MM.1S (cell line): Measurements from ENCODE around the gene CRAT.

Experiments used
- DNase-seq: peaks from one replicate; pipeline ENCODE4 v3.0.0-alpha.2; 2015
- H2AFZ ChIP-seq: fragments of 300-600 bp; sonication (generic); 2 replicates; pipeline ENCODE4 v1.6.0; 2016; ENCODE audit warnings: antibody characterized with exemption, low read length
- H3F3A ChIP-seq: fragments of 300-600 bp; sonication (generic); 2 replicates; pipeline ENCODE4 v1.6.1; 2016; ENCODE audit warnings: mild to moderate bottlenecking, antibody characterized with exemption, low read length, moderate library complexity, mixed read lengths; ENCODE audit not compliant: insufficient read depth
- H3K27ac ChIP-seq: fragments of 300-600 bp; sonication (generic); 2 replicates; pipeline ENCODE4 v1.5.1; 2016; ENCODE audit warnings: mild to moderate bottlenecking, low read length
- H3K27me3 ChIP-seq: fragments of 300-600 bp; sonication (generic); replicated peaks from 2 replicates; pipeline ENCODE4 v1.6.0; 2016; ENCODE audit warnings: low read length; ENCODE audit not compliant: insufficient read depth
- H3K36me3 ChIP-seq: fragments of 300-600 bp; sonication (generic); replicated peaks from 2 replicates; pipeline ENCODE4 v1.6.1; 2016; ENCODE audit warnings: mild to moderate bottlenecking, low read length, mixed read lengths; ENCODE audit not compliant: insufficient read depth
- H3K4me1 ChIP-seq: fragments of 300-600 bp; sonication (generic); 2 replicates; pipeline ENCODE4 v1.6.1; 2016; ENCODE audit warnings: low read length, mixed read lengths
- H3K4me2 ChIP-seq: fragments of 300-600 bp; sonication (generic); 2 replicates; pipeline ENCODE4 v1.6.0; 2016; ENCODE audit warnings: low read depth, low read length
- H3K4me3 ChIP-seq: fragments of 300-600 bp; sonication (generic); 2 replicates; pipeline ENCODE4 v1.5.1; 2016; ENCODE audit warnings: low read length, mixed read lengths
- H3K79me2 ChIP-seq: fragments of 300-600 bp; sonication (generic); 2 replicates; pipeline ENCODE4 v1.6.1; 2016; ENCODE audit warnings: mixed run types, low read length, mixed read lengths
- H3K9ac ChIP-seq: fragments of 300-600 bp; sonication (generic); 2 replicates; pipeline ENCODE4 v1.6.1; 2016; ENCODE audit warnings: low read length, mixed read lengths
- H3K9me2 ChIP-seq: fragments of 300-600 bp; sonication (generic); replicated peaks from 2 replicates; pipeline ENCODE4 v1.6.1; 2016; ENCODE audit warnings: mild to moderate bottlenecking, low read length, mixed read lengths; ENCODE audit not compliant: insufficient read depth
- H3K9me3 ChIP-seq: fragments of 300-600 bp; sonication (generic); replicated peaks from 2 replicates; pipeline ENCODE4 v1.6.1; 2016; ENCODE audit warnings: mild to moderate bottlenecking, low read length, mixed read lengths; ENCODE audit not compliant: insufficient read depth
- H4K20me1 ChIP-seq: fragments of 300-600 bp; sonication (generic); 2 replicates; pipeline ENCODE4 v1.6.1; 2016; ENCODE audit warnings: mild to moderate bottlenecking, low read length, moderate library complexity, mixed read lengths; ENCODE audit not compliant: insufficient read depth
- EZH2 ChIP-seq: fragments of 300-600 bp; sonication (generic); optimal IDR thresholded peaks from 2 replicates; pipeline ENCODE3; 2017; ENCODE audit warnings: low read depth, mild to moderate bottlenecking, antibody characterized with exemption, low read length, mixed read lengths
- EZH2phosphoT487 ChIP-seq: fragments of 300-600 bp; sonication (generic); IDR thresholded peaks from 2 replicates; pipeline ENCODE4 v1.6.1; 2018; ENCODE audit warnings: antibody characterized with exemption, low read length
- TF ChIP-seq, protein P1 (sequence below): fragments of 300-600 bp; sonication (generic); IDR thresholded peaks from 2 replicates; pipeline ENCODE4 v1.5.1; 2016; ENCODE audit warnings: antibody characterized with exemption, low read length, mixed read lengths

Gene CRAT

DNA sequence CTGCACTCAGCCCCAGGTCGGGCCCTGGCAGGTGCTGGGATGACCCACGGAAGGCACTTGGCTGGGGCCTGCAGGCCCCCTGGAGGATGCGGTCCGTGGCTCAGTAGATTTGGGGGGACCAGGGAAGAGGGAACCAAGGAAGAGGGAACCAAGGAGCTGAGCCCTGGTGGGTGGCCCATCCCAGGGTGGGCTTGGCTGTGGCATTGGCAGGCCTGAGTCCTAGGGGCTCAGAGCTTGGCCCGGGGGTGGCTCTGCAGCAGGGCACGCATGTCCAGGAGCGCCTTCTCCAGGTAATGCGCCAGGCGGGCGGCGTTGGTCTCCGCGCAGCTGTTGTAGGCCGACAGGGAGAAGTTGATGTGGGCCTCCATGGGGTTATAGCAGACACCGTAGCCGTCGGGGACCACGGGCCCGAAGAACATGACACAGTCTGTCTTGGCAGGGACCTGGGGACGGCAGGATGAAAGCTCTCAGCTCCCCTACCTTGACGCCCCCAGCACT, 15.4 kb downstream of the CRAT start:
- DNase-seq: no peak
- Histone ChIP-seq H3K4me2 (no peak overlapping the region), H3K9ac (no peak overlapping the region), H2AFZ (no peak overlapping the region), H3K79me2 (no peaks in the 10 kb centered on the region), H3K9me3 (no peaks in the 10 kb centered on the region), H3K9me2 (no peaks in the 10 kb centered on the region), H3F3A (no peaks in the 10 kb centered on the region), H3K36me3 (no peaks in the 10 kb centered on the region), H4K20me1 (no peaks in the 10 kb centered on the region), H3K4me1 (no peaks in the 10 kb centered on the region), H3K27me3 (no peaks in the 10 kb centered on the region), H3K27ac (no peak overlapping the region), H3K4me3 (no peak overlapping the region)
- TF ChIP-seq EZH2 (no peak), EZH2phosphoT487 (no peak)
- TF ChIP-seq, protein P1, sequence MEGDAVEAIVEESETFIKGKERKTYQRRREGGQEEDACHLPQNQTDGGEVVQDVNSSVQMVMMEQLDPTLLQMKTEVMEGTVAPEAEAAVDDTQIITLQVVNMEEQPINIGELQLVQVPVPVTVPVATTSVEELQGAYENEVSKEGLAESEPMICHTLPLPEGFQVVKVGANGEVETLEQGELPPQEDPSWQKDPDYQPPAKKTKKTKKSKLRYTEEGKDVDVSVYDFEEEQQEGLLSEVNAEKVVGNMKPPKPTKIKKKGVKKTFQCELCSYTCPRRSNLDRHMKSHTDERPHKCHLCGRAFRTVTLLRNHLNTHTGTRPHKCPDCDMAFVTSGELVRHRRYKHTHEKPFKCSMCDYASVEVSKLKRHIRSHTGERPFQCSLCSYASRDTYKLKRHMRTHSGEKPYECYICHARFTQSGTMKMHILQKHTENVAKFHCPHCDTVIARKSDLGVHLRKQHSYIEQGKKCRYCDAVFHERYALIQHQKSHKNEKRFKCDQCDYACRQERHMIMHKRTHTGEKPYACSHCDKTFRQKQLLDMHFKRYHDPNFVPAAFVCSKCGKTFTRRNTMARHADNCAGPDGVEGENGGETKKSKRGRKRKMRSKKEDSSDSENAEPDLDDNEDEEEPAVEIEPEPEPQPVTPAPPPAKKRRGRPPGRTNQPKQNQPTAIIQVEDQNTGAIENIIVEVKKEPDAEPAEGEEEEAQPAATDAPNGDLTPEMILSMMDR: no peak

DNA sequence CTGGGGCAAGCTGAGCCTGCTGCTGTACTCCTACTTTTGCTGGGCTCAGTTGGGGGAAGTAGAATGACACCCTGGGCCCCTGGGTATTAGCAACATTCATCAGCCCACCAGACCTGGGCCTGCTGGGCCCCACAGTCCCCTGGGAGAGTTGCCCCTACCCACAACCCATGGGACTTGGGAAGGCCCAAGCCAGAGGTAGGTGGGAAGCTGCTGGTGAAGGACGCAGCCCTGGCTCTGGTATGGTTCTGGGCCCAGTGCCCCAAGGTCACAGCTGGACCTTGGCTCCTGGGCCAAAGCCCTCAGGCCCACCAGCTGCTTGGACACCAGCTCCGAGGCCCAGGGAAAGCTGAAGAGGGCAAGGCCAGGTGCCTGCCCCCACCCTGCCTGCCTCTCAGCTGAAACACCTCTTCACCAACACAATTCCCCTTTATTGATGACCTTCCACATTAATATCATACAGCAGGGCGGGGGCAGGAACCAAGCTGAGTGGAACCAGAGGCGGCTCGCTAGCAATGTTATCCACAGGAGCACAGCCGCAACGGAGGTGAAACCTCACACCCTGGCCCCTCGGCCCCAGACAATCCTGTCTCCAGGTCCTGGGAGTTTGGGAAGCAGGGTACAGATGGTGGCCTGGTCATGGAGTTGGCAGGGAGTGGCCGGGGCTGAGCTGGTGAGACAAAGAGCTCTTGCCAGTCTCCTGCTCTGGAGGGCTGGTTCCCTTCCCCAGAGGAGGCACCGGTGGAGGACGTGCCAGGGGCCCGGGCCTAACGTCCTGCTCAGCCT, 16.0 kb downstream of the CRAT start:
- Histone ChIP-seq H3K79me2 (no peaks in the 10 kb centered on the region), H3K27ac (no peak overlapping the region), H3K4me1 (no peaks in the 10 kb centered on the region), H3K4me3 (no peak overlapping the region), H3K9me2 (no peaks in the 10 kb centered on the region), H3K9me3 (no peaks in the 10 kb centered on the region), H3K36me3 (no peaks in the 10 kb centered on the region), H3K4me2 (no peak overlapping the region), H2AFZ (no peak overlapping the region), H3F3A (no peaks in the 10 kb centered on the region), H3K27me3 (no peaks in the 10 kb centered on the region), H3K9ac (no peak overlapping the region), H4K20me1 (no peaks in the 10 kb centered on the region)
- DNase-seq: no peak
- TF ChIP-seq, protein P1: no peak
- TF ChIP-seq EZH2 (no peak), EZH2phosphoT487 (no peak)

DNA sequence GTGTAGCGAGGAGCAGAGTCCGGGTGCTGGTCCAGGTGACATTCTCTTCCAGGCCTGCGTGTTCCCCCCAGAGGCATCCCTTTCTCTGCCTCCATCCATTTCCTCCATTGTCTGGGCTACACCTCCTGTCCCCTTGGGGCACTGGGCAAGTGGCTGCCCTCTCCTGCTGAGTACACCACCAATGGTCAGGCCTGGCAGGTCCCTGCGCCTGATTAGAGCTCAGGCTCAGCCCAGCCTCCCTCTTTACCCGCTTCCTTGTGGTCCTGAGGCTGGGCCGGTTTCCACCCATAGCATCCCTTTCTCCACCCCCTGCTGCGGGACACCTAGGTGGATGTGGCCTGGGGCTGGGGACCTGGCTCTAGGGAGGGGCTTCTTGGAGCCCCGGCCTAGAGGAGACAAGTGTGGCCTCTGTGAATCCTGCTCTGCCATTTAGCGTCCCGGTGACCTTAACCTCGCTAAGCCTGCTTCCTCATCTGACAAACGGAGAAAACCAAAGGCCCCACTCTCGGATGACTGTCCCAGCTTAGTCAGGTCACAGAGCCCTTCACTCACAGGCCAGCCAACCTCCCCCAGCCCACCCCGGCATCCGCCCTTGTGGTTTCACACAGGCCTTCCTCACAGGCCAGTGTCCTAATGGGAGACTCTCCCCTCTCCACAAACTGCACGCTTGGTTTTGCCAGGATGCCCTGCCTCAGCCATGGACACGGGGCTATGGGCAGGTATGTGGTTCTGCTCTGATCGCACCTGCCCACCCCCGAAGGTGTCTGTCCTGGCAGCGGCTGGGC, 16.8 kb downstream of the CRAT start:
- TF ChIP-seq, protein P1: no peak
- TF ChIP-seq EZH2 (no peak), EZH2phosphoT487 (no peak)
- Histone ChIP-seq H2AFZ (no peak overlapping the region), H3K9ac (no peak overlapping the region), H3K4me1 (no peaks in the 10 kb centered on the region), H3K4me3 (no peak overlapping the region), H3K27ac (no peak overlapping the region), H3K36me3 (no peaks in the 10 kb centered on the region), H3K4me2 (no peak overlapping the region), H3K27me3 (no peaks in the 10 kb centered on the region), H3F3A (no peaks in the 10 kb centered on the region), H3K79me2 (no peaks in the 10 kb centered on the region), H3K9me3 (no peaks in the 10 kb centered on the region), H4K20me1 (no peaks in the 10 kb centered on the region), H3K9me2 (no peaks in the 10 kb centered on the region)
- DNase-seq: no peak
